ENCODE data around the gene SEMA3C. TPM values are rescaled to one million over a fixed set of nuclear protein-coding genes. Genes with fewer than 3 reads are reported as not detected.

The SEMA3C gene
- 70.6 TPM for polyA plus RNA-seq
- long read RNA-seq, donor 1, full-length matches to known transcripts = 8 of 14 reads
- long read RNA-seq, donor 1, partial matches to known transcripts = 6 of 14 reads
- long read RNA-seq, donor 1, other reads (novel, unspliced or antisense) = 0 of 14 reads
- long read RNA-seq, donor 2, full-length matches to known transcripts = 7 of 13 reads
- long read RNA-seq, donor 2, partial matches to known transcripts = 6 of 13 reads
- long read RNA-seq, donor 2, other reads (novel, unspliced or antisense) = 0 of 13 reads
- long read RNA-seq, donor 3, full-length matches to known transcripts = 18 of 35 reads
- long read RNA-seq, donor 3, partial matches to known transcripts = 17 of 35 reads
- long read RNA-seq, donor 3, other reads (novel, unspliced or antisense) = 0 of 35 reads
- long read RNA-seq, donor 4, full-length matches to known transcripts = 1 of 8 reads
- long read RNA-seq, donor 4, partial matches to known transcripts = 7 of 8 reads
- long read RNA-seq, donor 4, other reads (novel, unspliced or antisense) = 0 of 8 reads
- long read RNA-seq, donor 5, full-length matches to known transcripts = 8 of 8 reads
- long read RNA-seq, donor 5, partial matches to known transcripts = 0 of 8 reads
- long read RNA-seq, donor 5, other reads (novel, unspliced or antisense) = 0 of 8 reads
- long read RNA-seq, donor 6, full-length matches to known transcripts = 14 of 14 reads
- long read RNA-seq, donor 6, partial matches to known transcripts = 0 of 14 reads
- long read RNA-seq, donor 6, other reads (novel, unspliced or antisense) = 0 of 14 reads
- long read RNA-seq, donor 7, full-length matches to known transcripts = 5 of 12 reads
- long read RNA-seq, donor 7, partial matches to known transcripts = 7 of 12 reads
- long read RNA-seq, donor 7, other reads (novel, unspliced or antisense) = 0 of 12 reads
- long read RNA-seq, donor 8, full-length matches to known transcripts = 18 of 28 reads
- long read RNA-seq, donor 8, partial matches to known transcripts = 10 of 28 reads
- long read RNA-seq, donor 8, other reads (novel, unspliced or antisense) = 0 of 28 reads
- long read RNA-seq, donor 9, full-length matches to known transcripts = 8 of 15 reads
- long read RNA-seq, donor 9, partial matches to known transcripts = 7 of 15 reads
- long read RNA-seq, donor 9, other reads (novel, unspliced or antisense) = 0 of 15 reads
- long read RNA-seq, donor 10, full-length matches to known transcripts = 15 of 15 reads
- long read RNA-seq, donor 10, partial matches to known transcripts = 0 of 15 reads
- long read RNA-seq, donor 10, other reads (novel, unspliced or antisense) = 0 of 15 reads
- long read RNA-seq, donor 11, full-length matches to known transcripts = 13 of 13 reads
- long read RNA-seq, donor 11, partial matches to known transcripts = 0 of 13 reads
- long read RNA-seq, donor 11, other reads (novel, unspliced or antisense) = 0 of 13 reads

DNA sequence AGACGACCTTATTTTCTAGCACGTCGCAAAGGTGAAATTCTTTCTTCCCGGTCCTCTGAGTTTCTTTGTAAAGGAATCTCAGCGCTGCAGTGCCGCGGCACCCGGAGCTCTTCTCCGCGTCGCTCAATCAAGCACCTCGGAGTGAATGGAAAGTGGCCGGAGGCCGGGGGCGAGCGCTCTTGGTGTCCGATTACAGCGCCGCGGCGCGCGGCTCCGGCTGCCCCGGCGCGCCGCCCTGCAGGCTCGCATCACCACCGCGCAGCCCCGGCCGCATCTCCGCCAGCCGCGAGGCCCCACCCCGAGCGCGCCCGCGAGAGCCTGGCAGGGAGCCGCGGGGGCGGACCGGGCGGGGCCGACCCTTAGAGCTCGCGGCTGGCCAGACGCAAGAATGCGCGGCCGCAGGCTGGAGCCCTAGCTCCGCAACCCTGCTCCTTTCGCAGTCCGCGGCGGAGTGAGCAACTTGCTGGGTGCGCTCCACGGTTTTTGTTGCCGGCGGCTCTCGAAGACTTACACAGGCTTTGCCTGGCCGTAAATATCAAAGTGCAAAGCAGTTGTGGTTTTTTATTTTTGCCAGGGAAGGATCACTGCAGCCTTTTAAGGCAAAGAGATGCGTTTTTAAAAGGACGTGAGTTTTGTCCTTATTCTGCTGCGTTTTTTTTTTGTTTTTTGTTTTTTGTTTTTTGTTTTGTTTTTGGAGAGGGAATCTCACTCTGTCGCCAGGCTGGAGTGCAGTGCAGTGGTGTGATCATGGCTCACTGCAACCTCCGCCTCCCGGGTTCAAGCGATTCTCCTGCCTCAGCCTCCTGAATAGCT lies at the start of gene SEMA3C:
TSS of gene SEMA3C (minus strand) at position 143 of the 813 bp plus-strand sequence. CDS start 2,270 bp downstream, outside the sequence.
- WGBS (ENCODE audit: insufficient coverage, low lambda C conversion rate) = 0% methylated on average over 3 of the region's 71 CpGs
- peak; percentile 90 to 96 for DNase-seq
- H3K36me3 ChIP-seq (ENCODE audit: control insufficient read depth, insufficient read depth, low read length) = peaks cover 9% of the 10 kb centered on the region
- H3K9me3 ChIP-seq (ENCODE audit: control insufficient read depth, low read depth, low read length) = no peaks in the 10 kb centered on the region
- H3K27me3 ChIP-seq (ENCODE audit: control insufficient read depth, insufficient read depth, low read length) = no peaks in the 10 kb centered on the region
- H3K4me1 ChIP-seq (ENCODE audit: control insufficient read depth, insufficient read depth, low read length) = peaks cover 21% of the 10 kb centered on the region
- H3K27ac ChIP-seq (ENCODE audit: low read length) = peak within 1 kb of the TSS; percentile 95
- H3K4me3 ChIP-seq (ENCODE audit: low read length) = peak within 1 kb of the TSS; percentile 78

DNA sequence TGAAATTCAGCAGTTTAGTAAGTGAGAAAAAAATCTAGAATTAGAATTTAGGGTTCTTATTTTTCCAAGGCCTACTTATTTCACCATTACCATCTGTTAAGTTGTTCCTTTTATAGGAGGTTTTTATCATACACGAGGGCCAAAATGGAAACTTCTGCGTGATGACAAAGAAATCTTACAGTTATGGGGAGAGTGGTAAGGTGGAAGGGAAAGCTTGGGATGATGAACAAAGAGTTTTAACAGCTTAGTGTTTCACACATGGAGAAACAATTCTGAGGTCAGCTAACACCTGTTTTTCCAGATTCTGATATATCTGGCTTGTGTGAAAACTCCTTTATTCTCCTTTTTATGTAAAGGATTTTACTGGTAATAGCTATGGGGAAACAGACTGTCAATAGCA lies 49.8 kb upstream of the SEMA3C start:
- Histone ChIP-seq H3K27ac (ENCODE audit: low read length) (no peak overlapping the region), H3K9me3 (ENCODE audit: control insufficient read depth, low read depth, low read length) (no peaks in the 10 kb centered on the region), H3K36me3 (ENCODE audit: control insufficient read depth, insufficient read depth, low read length) (no peaks in the 10 kb centered on the region), H3K4me3 (ENCODE audit: low read length) (no peak overlapping the region), H3K4me1 (ENCODE audit: control insufficient read depth, insufficient read depth, low read length) (no peaks in the 10 kb centered on the region), H3K27me3 (ENCODE audit: control insufficient read depth, insufficient read depth, low read length) (no peaks in the 10 kb centered on the region)
- DNase-seq = no peak
- WGBS (ENCODE audit: insufficient coverage, low lambda C conversion rate) = 67% methylated on average over 1 of the region's 2 CpGs

DNA sequence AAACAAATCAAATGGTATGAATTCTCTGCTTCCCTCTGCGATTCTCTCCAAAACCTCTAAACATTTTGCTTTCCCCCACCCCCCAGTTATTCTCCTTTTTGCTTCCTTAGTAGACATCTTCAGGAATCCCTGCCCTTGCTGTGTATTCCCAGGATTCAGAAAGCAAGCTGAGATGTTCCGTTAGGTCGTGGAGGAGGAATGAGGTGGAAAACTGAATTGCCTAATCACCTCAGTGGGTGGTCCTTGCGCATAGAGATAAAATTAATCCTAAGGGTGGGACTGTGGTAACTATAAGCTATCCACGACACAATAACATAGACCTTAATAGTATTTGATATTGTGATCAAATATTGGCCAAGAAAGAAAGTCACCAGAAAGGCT lies 49.1 kb upstream of the SEMA3C start:
- no peak for DNase-seq
- 92% methylated on average over 2 of the region's 5 CpGs for WGBS (ENCODE audit: insufficient coverage, low lambda C conversion rate)

DNA sequence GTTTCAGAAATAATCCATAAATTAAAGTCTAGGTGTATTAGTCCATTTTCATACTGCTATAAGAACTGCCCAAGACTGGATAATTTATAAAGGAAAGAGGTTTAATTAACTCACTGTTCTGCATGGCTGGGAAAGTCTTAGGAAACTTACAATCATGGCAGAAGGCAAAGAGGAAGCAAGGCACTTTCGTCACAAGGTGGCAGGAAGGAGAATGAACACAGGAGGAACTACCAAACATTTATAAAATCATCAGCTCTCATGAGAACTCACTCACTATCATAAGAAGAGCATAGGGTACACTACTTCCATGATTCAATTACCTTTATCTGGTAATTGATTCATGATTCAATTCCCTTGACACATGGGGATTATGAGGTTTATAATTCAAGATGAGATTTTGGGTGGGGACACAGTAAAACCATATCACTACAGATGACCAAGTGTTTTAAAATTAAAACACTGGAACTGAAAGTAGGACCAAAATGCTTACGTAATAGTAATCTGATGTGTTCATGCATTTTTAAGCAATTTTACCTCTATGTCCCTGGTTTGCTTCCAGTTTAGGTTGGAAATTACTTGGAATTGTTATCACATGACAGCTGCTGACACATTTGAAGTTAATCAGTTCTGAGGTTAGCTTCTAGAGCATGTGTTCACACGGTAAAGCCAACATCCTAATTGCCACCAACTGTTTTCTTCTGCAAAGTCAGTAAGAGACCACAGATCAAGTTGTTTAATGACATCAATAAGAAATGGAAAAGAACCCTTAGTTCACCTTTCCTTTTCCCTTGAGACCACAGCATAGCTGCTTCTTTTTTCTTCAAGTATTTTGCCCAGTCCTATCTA lies 48.4 kb upstream of the SEMA3C start:
- Histone ChIP-seq H3K4me3 (ENCODE audit: low read length) (no peak overlapping the region), H3K4me1 (ENCODE audit: control insufficient read depth, insufficient read depth, low read length) (no peaks in the 10 kb centered on the region), H3K36me3 (ENCODE audit: control insufficient read depth, insufficient read depth, low read length) (no peaks in the 10 kb centered on the region), H3K27ac (ENCODE audit: low read length) (peak overlapping the region; percentile 40), H3K27me3 (ENCODE audit: control insufficient read depth, insufficient read depth, low read length) (no peaks in the 10 kb centered on the region), H3K9me3 (ENCODE audit: control insufficient read depth, low read depth, low read length) (no peaks in the 10 kb centered on the region)
- WGBS (ENCODE audit: insufficient coverage, low lambda C conversion rate) = no CpG with 5 or more reads among the region's 3 CpGs
- DNase-seq = peak; percentile 8 to 42

More for the DNA sequence above, 49.1 kb upstream of the SEMA3C start:
- no peak overlapping the region for H3K4me3 ChIP-seq (ENCODE audit: low read length)
- no peaks in the 10 kb centered on the region for H3K36me3 ChIP-seq (ENCODE audit: control insufficient read depth, insufficient read depth, low read length)
- H3K27me3 ChIP-seq (ENCODE audit: control insufficient read depth, insufficient read depth, low read length) = no peaks in the 10 kb centered on the region
- no peaks in the 10 kb centered on the region for H3K4me1 ChIP-seq (ENCODE audit: control insufficient read depth, insufficient read depth, low read length)
- no peak overlapping the region for H3K27ac ChIP-seq (ENCODE audit: low read length)
- H3K9me3 ChIP-seq (ENCODE audit: control insufficient read depth, low read depth, low read length) = no peaks in the 10 kb centered on the region

DNA sequence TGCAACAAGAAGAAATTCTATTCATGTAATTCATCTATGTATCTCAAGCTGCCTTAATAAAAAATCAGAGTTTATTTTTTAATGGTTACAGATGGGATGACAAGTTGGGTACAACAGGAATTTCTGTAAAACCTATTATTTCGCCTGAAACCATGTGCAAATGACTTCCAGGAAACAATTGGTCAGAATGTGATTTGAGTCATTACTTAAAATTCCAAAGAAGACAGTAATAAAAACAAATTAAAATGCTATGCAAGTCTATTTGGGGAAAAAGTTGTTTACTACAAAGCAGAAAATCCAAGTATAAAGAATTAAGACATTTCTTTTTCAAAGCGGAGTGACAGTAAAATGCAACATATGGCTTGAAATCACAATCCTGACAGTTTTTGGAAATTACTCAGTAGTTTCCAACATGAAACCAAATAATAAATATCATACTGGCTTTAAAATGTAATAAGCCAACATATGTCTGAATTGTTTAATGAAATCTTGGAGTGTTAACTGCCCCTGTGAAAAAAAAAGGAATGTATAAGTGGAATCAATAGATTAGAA lies 41.5 kb upstream of the SEMA3C start:
- Histone ChIP-seq H3K4me3 (ENCODE audit: low read length) (no peak overlapping the region), H3K27ac (ENCODE audit: low read length) (no peak overlapping the region), H3K9me3 (ENCODE audit: control insufficient read depth, low read depth, low read length) (no peaks in the 10 kb centered on the region), H3K36me3 (ENCODE audit: control insufficient read depth, insufficient read depth, low read length) (no peaks in the 10 kb centered on the region), H3K27me3 (ENCODE audit: control insufficient read depth, insufficient read depth, low read length) (no peaks in the 10 kb centered on the region), H3K4me1 (ENCODE audit: control insufficient read depth, insufficient read depth, low read length) (no peaks in the 10 kb centered on the region)
- no peak for DNase-seq
- WGBS (ENCODE audit: insufficient coverage, low lambda C conversion rate) = no CpG with 5 or more reads among the region's 2 CpGs

DNA sequence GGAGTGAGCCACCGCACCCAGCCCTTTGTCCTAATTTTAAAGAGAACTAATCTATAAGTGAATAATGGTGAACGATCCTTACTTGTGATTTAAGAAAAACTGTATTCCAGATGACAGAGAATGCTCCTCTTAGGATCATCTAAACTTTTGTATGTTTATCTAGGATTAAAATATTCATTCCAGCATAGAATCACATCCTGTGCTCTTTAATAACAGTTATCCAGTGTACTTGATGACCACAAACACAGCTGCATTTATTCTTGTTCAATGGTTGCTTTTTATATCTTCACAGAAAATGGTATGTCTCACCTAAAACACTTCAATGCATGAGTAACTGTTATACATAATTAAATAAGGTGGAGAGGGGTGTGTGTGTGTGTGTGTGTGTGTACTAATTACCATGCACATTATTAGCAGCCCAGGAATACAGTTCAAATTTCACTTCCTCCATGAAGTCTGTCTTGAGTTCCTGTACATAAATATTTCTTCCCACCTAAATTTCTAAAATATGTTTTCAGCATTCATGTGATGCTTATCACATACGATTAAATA lies 38.5 kb upstream of the SEMA3C start:
- no peaks in the 10 kb centered on the region for H3K36me3 ChIP-seq (ENCODE audit: control insufficient read depth, insufficient read depth, low read length)

DNA sequence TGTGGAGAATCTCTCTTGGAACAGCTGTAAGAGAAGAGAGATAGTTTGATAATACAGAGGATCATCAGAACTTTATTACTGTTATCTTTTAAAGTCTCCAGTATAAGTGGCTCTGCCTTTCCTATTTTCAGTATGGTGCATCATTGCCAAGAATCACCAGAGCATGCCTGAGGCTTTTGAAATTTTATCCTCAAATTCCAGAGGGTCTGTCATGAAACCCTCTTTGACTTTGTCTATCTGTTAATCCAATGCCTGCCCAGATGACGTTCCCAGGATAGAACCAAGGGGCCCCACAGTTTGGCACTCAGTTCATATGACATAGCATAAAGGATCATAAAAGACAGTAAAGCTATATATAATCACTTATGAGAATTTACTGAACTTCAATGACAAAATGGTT lies 35.3 kb upstream of the SEMA3C start:
- H3K27ac ChIP-seq (ENCODE audit: low read length) = no peak overlapping the region
- no peaks in the 10 kb centered on the region for H3K27me3 ChIP-seq (ENCODE audit: control insufficient read depth, insufficient read depth, low read length)
- H3K4me1 ChIP-seq (ENCODE audit: control insufficient read depth, insufficient read depth, low read length) = no peaks in the 10 kb centered on the region
- no CpG with 5 or more reads among the region's 1 CpG for WGBS (ENCODE audit: insufficient coverage, low lambda C conversion rate)
- no peak for DNase-seq
- no peak overlapping the region for H3K4me3 ChIP-seq (ENCODE audit: low read length)
- no peaks in the 10 kb centered on the region for H3K36me3 ChIP-seq (ENCODE audit: control insufficient read depth, insufficient read depth, low read length)
- H3K9me3 ChIP-seq (ENCODE audit: control insufficient read depth, low read depth, low read length) = no peaks in the 10 kb centered on the region

More for the DNA sequence above, 38.5 kb upstream of the SEMA3C start:
- Histone ChIP-seq H3K4me1 (ENCODE audit: control insufficient read depth, insufficient read depth, low read length) (no peaks in the 10 kb centered on the region), H3K27me3 (ENCODE audit: control insufficient read depth, insufficient read depth, low read length) (no peaks in the 10 kb centered on the region), H3K4me3 (ENCODE audit: low read length) (no peak overlapping the region), H3K9me3 (ENCODE audit: control insufficient read depth, low read depth, low read length) (no peaks in the 10 kb centered on the region), H3K27ac (ENCODE audit: low read length) (no peak overlapping the region)
- WGBS (ENCODE audit: insufficient coverage, low lambda C conversion rate) = 100% methylated on average over 1 of the region's 3 CpGs
- DNase-seq = no peak

DNA sequence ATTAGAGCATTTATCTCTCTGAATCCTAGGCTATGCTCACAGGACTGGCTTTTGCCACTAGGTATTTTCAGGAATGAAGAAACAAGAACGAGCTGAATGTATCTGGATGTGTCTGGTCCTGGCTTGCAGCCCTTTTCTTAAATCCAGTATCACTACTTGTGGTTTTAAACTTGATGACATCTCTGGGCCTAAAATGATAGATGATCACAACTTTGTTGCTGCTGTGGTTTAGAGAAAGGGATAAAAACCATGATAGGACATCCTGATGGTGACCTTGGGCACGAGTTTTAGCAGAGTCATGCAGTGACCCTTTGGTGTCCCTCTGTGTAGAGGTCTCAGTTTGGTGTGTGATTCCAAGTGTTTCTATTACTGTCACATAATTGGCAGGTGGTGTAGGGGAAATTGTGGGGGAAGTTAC lies 31.7 kb upstream of the SEMA3C start:
- Histone ChIP-seq H3K9me3 (ENCODE audit: control insufficient read depth, low read depth, low read length) (no peaks in the 10 kb centered on the region), H3K36me3 (ENCODE audit: control insufficient read depth, insufficient read depth, low read length) (no peaks in the 10 kb centered on the region), H3K4me3 (ENCODE audit: low read length) (no peak overlapping the region), H3K27ac (ENCODE audit: low read length) (no peak overlapping the region), H3K4me1 (ENCODE audit: control insufficient read depth, insufficient read depth, low read length) (no peaks in the 10 kb centered on the region), H3K27me3 (ENCODE audit: control insufficient read depth, insufficient read depth, low read length) (no peaks in the 10 kb centered on the region)
- no peak for DNase-seq
- no CpG with 5 or more reads among the region's 2 CpGs for WGBS (ENCODE audit: insufficient coverage, low lambda C conversion rate)
